ENCODE results near the gene SLC9A5.
A peak's percentile ranks its signal among the peaks of the same experiment; 100 is the strongest.

Gene SLC9A5

DNA sequence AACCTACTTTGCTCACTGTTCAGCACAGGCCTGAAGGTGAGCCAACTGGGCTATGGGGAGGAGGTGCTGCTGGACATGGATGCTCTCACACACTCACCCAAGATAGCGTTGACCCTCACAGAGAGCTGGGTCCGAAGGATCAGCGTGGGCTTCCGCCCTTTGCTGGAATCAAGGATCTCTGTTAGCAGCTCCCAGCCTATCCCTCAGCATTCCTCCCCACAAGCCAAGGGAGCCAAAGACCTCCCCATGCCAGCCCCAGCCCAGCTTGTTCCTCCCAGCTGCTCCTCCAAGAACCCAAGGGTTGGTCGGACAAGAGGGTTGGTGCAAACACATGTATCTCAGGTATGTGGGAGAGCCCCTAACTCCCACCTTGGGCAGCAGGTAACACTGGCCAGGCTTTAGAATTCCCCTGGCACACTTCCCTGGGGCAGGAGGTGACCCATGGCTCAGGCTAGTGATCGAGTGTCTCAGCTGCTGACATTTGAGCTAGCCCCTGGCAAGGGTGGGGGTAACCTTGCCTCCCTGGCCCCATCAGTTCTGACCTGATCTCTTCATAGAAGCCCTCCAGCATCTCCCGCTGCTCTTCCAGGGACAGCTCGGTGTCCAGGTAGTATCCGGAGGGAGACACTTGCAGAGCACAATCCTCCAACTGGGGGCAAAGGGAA lies 9.8 kb upstream of the SLC9A5 start:
- no peak for DNase-seq

DNA sequence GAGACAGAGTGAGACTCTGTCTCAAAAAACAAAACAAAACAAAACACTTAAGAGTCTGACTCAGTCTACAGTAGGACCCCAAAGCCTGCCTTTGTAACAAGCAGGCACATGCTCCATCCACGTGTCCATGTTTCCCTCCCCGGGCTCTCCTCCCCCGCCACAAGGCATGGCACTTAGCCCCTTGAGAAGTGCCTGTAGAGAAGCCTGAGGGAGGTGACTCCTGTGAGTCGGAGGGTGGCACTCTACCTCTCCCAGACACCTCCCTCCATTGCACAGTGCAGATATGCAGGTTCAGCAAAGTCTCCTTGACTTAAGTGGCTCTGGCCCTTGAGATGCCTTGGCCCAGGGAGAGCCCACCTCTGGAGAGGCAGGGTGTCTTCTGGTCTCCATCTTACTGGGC lies 8.3 kb upstream of the SLC9A5 start:
- no peak for DNase-seq

DNA sequence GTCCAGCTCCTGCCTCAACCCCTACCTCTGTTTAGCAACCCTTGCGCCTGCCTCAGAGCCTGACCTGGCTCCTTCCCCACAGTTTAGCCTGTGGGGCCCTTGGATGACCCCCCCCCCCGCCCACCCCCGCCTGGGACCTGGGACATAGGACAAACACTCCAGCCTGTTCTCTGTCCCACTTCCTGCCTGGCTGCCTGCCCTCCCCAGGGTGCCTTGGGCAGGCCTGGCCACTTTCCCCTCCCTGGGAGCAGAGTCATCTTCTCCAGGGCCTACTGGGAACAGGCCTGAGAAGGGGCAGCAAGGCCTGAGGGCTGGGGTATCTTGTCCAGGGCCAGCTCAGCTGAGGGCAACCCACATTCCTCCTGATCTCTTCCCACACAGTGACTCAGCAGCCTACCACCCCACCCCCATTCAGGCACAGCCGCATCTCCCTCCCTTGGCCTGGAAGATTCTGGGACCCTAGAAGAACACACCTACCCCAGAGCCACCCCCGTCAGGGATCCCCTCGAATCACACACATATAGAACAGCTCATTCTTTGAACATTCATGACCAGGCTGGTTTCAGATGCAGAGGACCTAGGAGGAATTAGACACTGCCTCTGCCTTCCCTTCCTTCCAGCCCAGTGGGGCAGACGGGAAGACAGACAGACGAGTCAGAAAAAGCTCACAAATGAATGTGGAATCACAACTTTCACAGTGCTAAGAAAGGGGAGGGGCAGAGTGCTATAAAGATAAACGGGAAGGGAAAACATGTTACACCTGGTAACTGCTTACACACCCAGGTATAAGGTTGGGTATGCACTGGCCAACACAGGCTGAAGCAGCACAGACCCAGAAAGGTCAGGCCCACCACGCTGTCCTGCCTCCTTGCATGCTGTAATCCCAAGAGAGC lies 7.5 kb upstream of the SLC9A5 start:
- no peak for DNase-seq

DNA sequence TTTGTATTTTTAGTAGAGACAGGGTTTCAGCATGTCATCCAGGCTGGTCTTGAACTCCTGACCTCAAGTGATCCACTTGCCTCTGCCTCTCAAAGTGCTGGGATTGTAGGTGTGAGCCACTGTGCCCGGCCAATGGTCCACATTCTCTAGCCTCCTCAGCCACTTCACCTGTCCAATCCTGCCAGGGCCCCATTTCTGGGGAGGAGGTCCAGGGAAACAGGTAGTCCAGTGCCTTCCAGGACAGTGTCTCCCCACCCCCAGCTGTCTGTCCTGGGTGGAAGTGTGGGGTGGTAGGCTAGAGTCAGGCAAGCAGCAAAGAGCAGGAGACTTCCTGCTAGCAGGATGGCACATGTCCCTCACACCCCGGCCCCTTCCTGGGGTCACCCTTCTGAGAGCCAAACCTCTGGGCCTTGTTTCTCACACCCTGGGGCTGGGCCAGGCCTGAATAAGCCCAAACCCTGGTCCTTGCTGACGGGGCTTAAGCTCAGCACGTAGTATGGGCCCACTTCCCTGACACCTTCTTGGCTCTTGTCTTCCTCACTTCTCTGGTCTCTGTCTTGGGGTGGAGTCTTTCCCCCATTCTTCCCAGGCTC lies 6.5 kb upstream of the SLC9A5 start:
- DNase-seq = no peak

DNA sequence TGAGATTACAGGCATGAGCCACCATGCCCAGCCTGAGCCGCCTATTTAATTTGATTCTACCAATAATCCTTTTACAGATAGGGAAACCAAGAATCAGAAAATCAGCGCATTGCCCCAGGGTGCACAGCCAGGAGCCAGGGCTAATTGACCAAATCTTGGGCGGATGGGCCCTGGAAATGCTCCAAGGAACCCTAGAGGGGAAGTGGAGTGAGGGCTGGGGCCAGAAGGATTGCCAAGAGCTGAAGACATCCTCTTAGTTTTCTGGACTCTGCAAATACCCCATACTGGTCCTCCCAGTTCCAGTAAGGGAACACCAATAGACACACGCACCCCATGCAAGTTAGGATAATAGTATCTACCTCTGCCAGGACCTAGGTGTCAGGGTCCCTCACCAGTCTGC lies 5.3 kb upstream of the SLC9A5 start:
- no peak for DNase-seq

DNA sequence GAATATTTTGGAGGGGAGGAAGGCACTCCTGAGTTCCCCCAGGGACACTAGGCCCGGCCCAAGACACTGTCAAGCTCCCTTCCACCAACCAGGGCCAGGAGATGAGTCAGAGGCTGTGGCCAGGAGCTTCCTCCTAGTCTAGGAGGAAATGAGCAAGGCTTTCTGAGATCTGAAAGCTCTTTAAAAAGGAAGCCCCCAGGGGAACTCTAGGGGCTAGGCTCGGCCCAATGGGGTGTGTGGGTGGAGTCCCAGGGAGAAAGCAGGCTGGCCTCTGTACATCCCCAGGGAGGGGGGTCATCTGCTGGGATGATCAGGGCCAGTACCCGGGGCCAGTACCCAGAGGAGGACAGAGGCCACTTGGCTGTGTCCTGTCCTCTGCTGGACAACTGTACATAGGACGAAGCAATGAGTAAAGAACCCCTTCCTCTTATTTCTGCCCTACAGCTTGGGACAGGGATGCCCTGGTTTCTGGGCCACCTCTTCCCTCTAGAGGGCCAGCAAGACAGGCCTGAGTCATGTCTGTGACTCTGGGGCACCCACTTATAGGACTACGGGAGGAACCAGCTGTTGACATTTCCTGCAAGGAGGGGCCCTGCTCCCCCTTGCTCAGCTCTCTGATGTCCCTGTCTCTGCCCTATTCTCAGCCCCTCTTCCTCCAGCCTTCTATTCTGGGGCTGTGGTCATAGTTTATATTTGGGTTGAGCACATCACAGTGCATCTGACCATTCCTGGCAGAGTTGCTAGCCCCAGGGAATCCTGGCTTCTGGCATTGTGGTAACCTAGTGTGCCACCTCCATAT lies 4.2 kb upstream of the SLC9A5 start:
- DNase-seq = peak; percentile 78

DNA sequence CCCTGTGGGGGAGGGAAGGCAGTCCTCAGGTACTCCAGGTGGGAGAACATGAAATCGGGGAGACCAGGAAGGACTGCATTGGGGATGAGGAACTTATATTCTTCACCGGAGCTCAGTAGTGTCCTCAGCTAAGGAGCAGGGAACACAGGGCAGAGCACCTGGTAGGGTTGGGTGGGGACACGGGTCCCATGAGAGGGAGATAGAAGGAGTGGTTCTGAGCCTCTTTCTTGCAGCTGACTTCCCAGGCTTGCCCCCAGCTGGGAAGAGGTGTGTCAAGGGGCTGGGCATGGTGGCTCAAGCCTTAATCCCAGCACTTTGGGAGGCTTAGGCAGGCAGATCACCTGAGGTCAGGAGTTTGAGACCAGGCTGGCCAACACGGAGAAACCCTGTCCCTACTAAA lies 3.6 kb upstream of the SLC9A5 start:
- no peak for DNase-seq

DNA sequence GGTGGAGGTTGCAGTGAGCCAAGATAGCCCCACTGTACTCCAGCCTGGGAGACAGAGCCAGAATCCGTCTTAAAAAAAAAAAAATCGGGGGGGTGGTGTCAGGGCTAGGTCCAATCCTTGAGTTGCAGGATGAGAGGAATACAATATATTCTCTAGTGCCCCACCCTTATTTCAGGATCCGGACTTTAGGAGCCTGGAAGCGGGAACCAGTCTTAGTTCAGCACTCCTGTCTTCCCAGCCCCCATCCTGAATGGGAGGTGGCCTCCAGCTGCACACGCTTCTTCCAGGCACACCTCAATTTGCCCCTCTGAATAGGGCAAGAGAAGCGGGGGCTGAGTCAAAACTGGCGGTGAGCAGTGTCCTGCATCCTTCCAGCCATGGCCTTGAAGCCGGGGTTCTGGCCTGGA lies 3.1 kb upstream of the SLC9A5 start:
- no peak for DNase-seq

DNA sequence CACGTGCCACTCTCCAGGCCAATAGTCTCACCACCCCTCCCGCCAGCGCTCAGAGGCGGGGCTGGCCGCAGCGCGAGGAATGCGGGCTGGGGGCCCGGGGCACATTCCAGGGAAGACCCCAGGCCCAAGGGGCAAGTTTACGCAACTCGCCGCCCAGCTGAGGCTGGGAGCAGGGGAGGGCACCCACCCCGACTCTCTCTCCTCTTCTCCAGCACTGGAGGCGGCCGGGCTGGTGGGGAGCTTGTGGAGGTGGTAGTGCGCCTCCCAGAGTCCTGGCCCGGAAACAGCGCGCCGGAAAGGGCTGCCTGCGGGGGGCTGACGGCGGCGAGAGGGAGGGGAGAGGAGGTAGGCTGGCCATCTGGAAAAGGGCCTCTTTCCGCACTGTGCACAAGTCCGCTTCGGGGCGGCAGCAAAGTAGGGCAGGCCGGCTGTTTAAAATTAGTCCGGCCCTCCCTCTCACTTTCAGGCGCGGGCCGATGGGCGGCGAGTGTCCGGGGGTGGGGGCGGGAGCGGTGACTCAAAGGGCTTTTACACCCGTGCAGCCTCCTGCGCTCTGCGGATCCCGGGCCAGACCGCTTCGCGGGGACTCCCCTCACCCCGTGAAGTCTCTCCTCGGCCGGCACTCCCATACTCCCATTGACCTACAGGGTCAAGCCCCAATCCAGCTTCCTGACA lies 2.6 kb upstream of the SLC9A5 start:
- peak; percentile 53 for DNase-seq

DNA sequence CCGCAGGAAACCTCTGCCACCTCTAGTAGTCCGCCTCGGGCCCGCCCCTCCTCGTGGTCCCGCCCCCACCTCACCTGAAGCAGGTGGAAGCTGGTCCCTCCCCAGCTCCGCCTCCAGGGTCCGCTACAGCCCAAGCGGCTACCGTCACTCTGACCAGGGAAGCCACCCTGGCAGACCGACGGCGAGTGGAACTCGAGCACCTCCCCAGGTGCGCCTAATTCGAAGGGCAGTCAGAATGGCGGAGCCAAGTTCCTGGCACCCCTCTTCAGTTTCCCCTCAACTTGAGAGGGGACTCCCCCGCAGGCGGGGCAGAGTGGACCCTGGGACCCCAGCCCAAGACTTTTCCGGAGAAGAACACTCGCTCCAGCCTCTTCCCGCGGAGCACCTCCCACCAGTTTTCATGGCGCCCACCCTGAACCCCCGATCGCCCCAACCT lies 2.0 kb upstream of the SLC9A5 start:
- peak; percentile 53 for DNase-seq

DNA sequence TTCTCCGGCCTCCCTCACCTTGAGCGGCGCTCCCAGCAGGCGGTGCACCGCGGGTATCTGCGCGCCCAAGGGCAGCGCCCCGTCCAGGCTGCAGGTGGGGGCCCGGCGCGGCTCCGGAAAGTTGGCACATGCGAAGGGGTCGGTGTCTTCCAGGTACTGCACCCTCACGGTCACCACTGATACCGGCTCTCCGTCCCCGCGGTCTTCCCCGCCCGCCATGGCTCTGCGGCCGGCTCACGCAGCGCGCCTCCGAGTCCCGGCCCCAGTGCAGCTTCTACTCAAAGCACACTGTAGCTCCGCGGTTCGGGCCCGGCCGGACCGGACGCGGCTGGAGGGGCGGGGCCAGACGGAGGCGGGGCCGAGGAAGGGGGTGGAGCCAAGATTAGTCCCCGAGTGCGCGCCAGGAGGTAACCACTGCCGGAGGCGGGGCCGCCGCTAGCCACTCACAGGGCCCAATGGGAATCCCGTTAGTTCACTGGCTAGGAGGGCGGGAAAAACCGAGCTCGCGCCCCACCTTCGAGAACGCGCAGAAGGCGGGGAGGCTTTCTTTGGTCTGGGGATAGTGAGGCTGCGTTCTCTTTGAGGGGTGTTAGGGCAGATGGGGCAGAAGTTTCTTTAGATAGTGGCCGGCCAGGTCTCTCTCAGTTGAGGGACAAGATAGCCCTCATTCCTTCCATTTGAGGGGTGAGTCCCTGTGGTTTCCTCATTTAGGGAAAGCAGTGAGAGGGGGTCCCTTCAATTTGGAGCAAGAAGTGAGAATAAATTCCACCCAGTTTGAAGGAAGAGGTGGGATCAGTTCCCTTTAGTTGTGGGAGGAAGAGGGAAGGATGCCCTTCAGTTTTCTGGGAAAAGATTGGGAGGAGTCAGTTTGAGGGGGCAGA lies 1.3 kb upstream of the SLC9A5 start, which contains the start of gene FHOD1:
TSS of gene FHOD1 (minus strand) at position 290 of the 881 bp plus-strand sequence. CDS start at position 219, 71 bp downstream.
- DNase-seq = peak; percentile 97

DNA sequence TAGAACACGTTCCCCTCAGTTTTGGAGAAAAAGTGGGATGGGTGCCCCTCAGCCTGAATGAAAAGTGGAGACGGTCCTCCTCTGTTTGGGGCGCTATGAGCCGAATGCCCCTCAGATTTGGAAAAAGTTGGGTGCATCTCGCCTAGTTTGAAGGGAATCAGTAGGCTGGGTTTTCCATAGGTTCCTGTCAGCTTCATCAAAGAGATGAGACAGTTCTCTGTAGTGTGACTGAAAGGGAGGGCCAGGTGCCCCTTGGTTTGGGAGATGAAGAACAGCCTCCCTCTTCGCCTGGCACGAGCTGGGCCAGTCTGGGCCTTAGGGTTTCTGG lies 742 bp upstream of the SLC9A5 start:
- DNase-seq = no peak

DNA sequence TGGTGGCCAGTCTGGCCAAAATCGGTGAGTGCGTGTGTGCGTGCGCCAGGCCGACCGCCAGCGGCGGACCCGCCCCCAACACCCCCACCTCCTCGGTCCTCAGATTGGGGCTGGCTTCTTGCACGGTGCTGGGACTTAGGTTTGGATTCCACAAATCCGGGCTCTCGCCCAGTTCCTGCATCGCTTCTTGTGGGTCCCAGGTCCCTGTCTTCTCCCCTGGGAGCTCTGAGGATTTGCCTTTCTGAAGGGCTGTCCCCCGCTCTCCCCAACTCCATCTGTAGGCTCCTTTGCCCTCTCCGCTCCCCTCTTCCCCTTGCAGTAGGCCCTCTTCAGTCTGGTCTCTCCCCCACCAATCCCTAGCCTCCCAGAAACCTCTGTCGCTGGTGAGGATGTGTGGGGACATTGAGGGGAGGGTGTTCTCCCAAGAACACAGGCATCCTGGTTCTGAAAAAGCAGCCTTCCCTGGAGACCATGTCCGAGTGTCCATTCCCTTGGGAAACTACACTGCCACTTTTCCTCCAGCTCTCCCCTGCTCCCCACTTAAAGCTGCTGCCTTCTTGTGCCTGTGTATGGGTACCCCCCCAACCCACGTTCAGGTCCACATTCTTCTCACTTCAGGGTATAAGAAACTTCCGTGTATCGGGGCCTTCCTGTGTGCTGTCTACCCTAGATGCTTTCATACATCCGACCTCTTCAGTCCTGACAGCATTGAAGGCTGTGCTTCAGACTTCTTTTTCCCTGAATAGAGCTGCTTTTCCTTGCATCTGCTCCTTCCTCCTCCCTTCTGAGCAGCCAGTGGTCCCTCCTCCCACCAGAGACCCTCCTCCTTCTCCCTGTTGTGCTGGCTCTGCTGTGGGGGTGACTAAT lies 632 bp downstream of the SLC9A5 start:
- no peak for DNase-seq

DNA sequence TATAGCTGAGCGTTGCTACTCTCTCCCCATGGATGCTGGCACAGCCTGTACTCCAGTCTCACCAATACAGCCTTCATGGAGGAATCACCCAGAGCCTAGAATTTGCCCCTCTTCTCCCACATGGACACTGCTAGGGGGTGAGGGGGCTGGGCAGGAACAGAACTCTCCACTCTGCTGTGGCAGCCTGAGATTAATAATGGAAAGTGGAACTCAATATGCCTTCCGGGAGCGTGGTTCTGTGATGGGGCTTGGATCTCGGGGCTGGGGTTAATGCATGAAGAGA lies 1.2 kb downstream of the SLC9A5 start:
- DNase-seq = no peak

DNA sequence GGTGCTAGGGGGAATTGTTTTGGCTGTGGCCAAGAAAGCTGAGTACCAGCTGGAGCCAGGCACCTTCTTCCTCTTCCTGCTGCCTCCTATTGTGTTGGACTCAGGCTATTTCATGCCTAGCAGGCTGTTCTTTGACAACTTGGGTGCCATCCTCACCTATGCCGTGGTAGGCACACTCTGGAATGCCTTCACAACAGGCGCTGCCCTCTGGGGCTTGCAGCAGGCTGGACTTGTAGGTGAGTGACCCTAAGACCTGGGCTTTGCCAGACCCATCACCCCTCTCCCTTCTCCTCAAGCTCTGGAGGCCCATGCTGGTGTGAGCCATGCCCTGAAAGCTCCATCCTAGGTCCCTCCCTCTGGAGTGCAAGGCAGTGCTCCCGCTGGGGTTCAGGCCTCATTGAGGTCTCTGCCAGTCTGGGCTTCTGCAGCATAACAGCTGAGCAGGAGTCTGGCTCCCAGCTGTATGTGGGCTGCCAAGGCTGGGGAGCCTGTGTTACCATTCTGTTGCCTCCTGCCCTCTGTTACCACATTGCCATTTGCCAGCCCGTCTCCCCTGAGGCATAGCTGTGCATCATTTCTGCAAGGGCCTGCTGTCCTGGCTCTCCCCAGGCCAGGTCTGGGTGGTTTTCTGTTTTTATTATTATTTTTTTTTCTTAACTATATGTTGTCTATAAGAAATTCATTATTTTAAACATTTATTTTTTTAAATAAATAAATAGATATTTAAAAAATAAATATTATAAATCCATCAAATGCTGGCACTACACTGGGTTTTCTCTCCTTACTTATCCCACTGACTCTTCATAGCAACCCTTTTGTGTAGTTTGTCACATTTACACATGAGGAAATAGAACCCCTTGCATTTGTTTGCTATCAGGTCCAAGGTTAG lies 4.1 kb downstream of the SLC9A5 start:
- DNase-seq = no peak

DNA sequence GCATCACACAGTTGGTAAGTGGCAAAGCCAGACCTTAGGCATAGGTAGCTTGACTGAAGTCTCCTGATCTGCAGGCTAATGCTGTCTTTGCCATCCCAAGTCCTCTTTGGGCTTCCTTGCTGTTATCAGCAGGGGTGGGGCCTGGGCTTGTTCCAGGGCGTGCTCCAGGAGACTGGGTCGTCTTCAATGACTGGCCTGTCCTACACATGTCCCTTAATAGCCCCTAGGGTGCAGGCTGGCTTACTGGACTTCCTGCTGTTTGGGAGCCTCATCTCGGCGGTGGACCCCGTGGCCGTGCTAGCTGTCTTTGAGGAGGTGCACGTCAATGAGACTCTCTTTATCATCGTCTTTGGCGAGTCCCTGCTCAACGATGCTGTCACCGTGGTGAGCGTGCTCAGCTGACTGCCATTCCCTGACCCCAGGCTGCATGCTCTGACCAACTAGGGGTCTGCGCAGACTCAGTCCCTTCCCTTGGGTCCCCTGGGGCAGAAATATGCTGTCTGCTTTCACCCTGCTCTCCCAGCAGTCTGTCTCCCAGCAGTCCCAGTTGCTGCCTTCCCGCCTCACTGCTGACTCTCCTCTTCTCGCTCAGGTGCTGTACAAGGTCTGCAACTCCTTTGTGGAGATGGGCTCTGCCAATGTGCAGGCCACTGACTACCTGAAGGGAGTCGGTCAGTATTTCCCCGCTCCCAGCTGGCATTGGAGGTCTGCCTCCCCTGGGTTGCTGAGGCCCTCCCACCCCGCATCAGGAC lies 6.2 kb downstream of the SLC9A5 start:
- DNase-seq = no peak

DNA sequence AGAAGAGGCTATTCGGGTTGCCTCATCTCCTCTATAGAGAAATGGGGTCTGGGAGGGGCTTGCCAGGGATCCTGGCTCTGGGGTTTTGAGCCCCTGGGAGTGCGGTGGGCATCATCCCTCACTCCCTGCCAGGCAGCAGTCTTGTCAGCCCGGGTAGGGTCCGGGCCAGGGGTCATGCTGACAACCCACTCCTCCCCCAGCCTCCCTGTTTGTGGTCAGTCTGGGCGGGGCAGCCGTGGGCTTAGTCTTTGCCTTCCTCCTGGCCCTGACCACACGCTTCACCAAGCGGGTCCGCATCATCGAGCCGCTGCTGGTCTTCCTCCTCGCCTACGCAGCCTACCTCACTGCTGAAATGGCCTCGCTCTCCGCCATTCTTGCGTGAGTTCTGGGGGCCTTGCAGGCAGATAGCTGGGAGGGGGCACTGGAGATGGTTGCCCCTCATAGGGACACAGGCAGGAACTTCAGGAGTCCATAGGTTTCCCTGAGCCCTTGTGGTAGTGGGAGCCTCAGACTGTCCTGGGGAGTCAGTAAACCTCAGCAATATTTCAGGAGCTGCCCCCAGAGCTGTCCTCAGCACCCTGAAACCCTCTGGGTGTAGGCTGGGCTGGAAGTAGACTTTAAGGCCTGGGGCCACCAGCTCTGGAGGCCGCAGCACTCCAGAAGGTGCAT lies 6.9 kb downstream of the SLC9A5 start:
- no peak for DNase-seq

DNA sequence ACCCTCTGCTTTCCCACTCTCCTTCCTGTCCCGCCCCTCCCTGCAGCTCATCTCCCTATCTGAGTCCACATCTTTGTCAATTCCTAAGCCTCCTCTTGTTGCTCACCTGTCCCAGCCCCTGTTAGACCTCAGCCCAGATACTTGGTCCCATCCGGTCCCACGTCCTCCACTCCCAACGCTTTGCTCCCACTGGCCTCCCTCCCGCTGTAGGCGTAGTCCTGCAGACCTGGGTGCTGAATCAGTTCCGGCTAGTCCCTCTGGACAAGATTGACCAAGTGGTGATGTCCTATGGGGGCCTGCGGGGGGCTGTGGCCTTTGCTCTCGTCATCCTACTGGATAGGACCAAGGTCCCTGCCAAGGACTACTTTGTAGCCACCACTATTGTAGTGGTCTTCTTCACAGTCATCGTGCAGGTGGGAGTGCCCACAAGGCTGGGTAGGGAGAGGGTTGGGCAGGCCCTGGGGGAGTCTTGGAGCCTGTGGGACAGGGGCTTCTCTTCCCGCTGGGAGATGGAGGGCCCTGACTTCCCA lies 8.0 kb downstream of the SLC9A5 start:
- DNase-seq = no peak

Measured in stimulated activated naive CD4-positive, alpha-beta T cell treated with Interleukin-2 at 50 U/mL for 16 hours (primary cell).